ENCODE results near the gene DISC1. TPM values are rescaled to one million over a fixed set of nuclear protein-coding genes. Genes with fewer than 3 reads are reported as not detected.

Gene DISC1
- total and polyA plus RNA-seq, 7 donors: 1.2 to 14.1 (median 5.8) TPM

GRCh38 chr1:232017759-232018158 lies 391.2 kb downstream of the DISC1 start:
- H3K36me3 ChIP-seq: no peaks in the 10 kb centered on the region
- intact Hi-C loops (cut with DNase I): loop anchor here (10.0 kb wide), 1 partner anchor 127 kb away; no protein-coding TSS in a partner anchor
- H3K4me3 ChIP-seq: no peak overlapping the region
- H3K4me1 ChIP-seq: peaks cover 0 to 52% (median 35%) of the 10 kb centered on the region in 4 donors
- TF ChIP-seq EP300 (IDR thresholded peaks at IDR 0.05): no peak
- no peak for TF ChIP-seq POLR2A (IDR thresholded peaks at IDR 0.05)
- TF ChIP-seq POLR2AphosphoS5 (IDR thresholded peaks at IDR 0.05): no peak
- TF ChIP-seq CTCF (IDR thresholded peaks at IDR 0.05): no peak
- H3K27ac ChIP-seq: no peak overlapping the region
- WGBS, 2 donors: 89 to 93% methylated on average over 1 of the region's 1 CpG
- H3K27me3 ChIP-seq: no peaks in the 10 kb centered on the region
- no peaks in the 10 kb centered on the region for H3K9me3 ChIP-seq
- no peak for DNase-seq

- 64 to 71% methylated on average over 3 of the region's 3 CpGs for WGBS, 2 donors
- intact Hi-C loops (cut with DNase I): loop anchor here (10.0 kb wide), 1 partner anchor 126 kb away; no protein-coding TSS in a partner anchor
- Histone ChIP-seq H3K27me3 (no peaks in the 10 kb centered on the region), H3K27ac (no peak overlapping the region), H3K4me1 (peaks cover 0 to 45% (median 29%) of the 10 kb centered on the region in 4 donors), H3K36me3 (no peaks in the 10 kb centered on the region), H3K4me3 (no peak overlapping the region), H3K9me3 (no peaks in the 10 kb centered on the region)
- DNase-seq: no peak
- TF ChIP-seq CTCF (IDR thresholded peaks at IDR 0.05) (no peak), EP300 (IDR thresholded peaks at IDR 0.05) (no peak), POLR2AphosphoS5 (IDR thresholded peaks at IDR 0.05) (no peak), POLR2A (IDR thresholded peaks at IDR 0.05) (no peak)
Observed at GRCh38 chr1:232018231-232019025, 391.8 kb downstream of the DISC1 start.

- Histone ChIP-seq H3K36me3 (no peaks in the 10 kb centered on the region), H3K27ac (no peak overlapping the region), H3K4me3 (no peak overlapping the region), H3K27me3 (no peaks in the 10 kb centered on the region), H3K9me3 (no peaks in the 10 kb centered on the region), H3K4me1 (peaks cover 0 to 39% (median 23%) of the 10 kb centered on the region in 4 donors)
- 84 to 86% methylated on average over 5 of the region's 5 CpGs for WGBS, 2 donors
- no peak for DNase-seq
- TF ChIP-seq EP300 (IDR thresholded peaks at IDR 0.05) (no peak), POLR2AphosphoS5 (IDR thresholded peaks at IDR 0.05) (no peak), POLR2A (IDR thresholded peaks at IDR 0.05) (no peak), CTCF (IDR thresholded peaks at IDR 0.05) (no peak)
- intact Hi-C loops (cut with DNase I): loop anchor here (10.0 kb wide), 1 partner anchor 126 kb away; no protein-coding TSS in a partner anchor
Observed at GRCh38 chr1:232019026-232019340, 392.4 kb downstream of the DISC1 start.

- TF ChIP-seq POLR2A (IDR thresholded peaks at IDR 0.05) (no peak), CTCF (IDR thresholded peaks at IDR 0.05) (no peak), POLR2AphosphoS5 (IDR thresholded peaks at IDR 0.05) (no peak), EP300 (IDR thresholded peaks at IDR 0.05) (no peak)
Observed at GRCh38 chr1:232020352-232020751, 393.8 kb downstream of the DISC1 start.

More at GRCh38 chr1:232020352-232020751, 393.8 kb downstream of the DISC1 start:
- Histone ChIP-seq H3K27me3 (no peaks in the 10 kb centered on the region), H3K36me3 (no peaks in the 10 kb centered on the region), H3K27ac (no peak overlapping the region), H3K4me1 (peaks cover 0 to 28% (median 19%) of the 10 kb centered on the region in 4 donors), H3K9me3 (no peaks in the 10 kb centered on the region), H3K4me3 (no peak overlapping the region)
- WGBS, 2 donors: 90 to 94% methylated on average over 1 of the region's 1 CpG
- no peak for DNase-seq
- intact Hi-C loops (cut with DNase I): no loop called here
